GM23338 (cell line): Measurements from ENCODE around the gene MICAL3. TPM values are rescaled to one million over a fixed set of nuclear protein-coding genes. Genes with fewer than 3 reads are reported as not detected.

Experiments used
- ATAC-seq: fragments of 200-7000 bp; cut with Tn5 transposase; 3 replicates; pipeline ENCODE4 v1.9.1; 2020
- DNase-seq: peaks from one replicate; pipeline ENCODE4 v3.0.0-alpha.2; 2015; ENCODE audit warnings: low spot score
- H2AFZ ChIP-seq: fragments of 200-600 bp; sonication (generic); 2 replicates; pipeline ENCODE4 v1.8.0; 2016; ENCODE audit warnings: antibody characterized with exemption, mild to moderate bottlenecking, moderate library complexity
- H3F3A ChIP-seq: fragments of 200-600 bp; sonication (generic); replicated peaks from 2 replicates; pipeline ENCODE4 v1.8.0; 2017; ENCODE audit warnings: antibody characterized with exemption, mixed run types, low read depth
- H3K27ac ChIP-seq: fragments of 200-600 bp; sonication (generic); 2 replicates; pipeline ENCODE4 v1.6.1; 2016; ENCODE audit warnings: low read depth
- H3K27me3 ChIP-seq: fragments of 200-600 bp; sonication (generic); 2 replicates; pipeline ENCODE4 v1.8.0; 2016; ENCODE audit warnings: mild to moderate bottlenecking, mixed run types, moderate library complexity; ENCODE audit not compliant: insufficient read depth
- H3K36me3 ChIP-seq: fragments of 200-600 bp; sonication (generic); 2 replicates; pipeline ENCODE4 v1.8.0; 2016; ENCODE audit warnings: mild to moderate bottlenecking; ENCODE audit not compliant: insufficient read depth
- H3K4me1 ChIP-seq: fragments of 200-600 bp; sonication (generic); 2 replicates; pipeline ENCODE4 v1.8.0; 2016; ENCODE audit warnings: mild to moderate bottlenecking, moderate library complexity; ENCODE audit not compliant: insufficient read depth
- H3K4me2 ChIP-seq: fragments of 200-600 bp; sonication (generic); 2 replicates; pipeline ENCODE4 v1.7.1; 2017; ENCODE audit warnings: mixed run types
- H3K4me3 ChIP-seq: fragments of 200-600 bp; sonication (generic); 2 replicates; pipeline ENCODE4 v1.6.1; 2016; ENCODE audit warnings: mixed run types
- H3K79me2 ChIP-seq: fragments of 200-600 bp; sonication (generic); replicated peaks from 2 replicates; pipeline ENCODE4 v1.8.0; 2017; ENCODE audit warnings: mild to moderate bottlenecking; ENCODE audit not compliant: insufficient read depth
- H3K9me2 ChIP-seq: fragments of 200-600 bp; sonication (generic); 2 replicates; pipeline ENCODE4 v1.8.0; 2017; ENCODE audit not compliant: insufficient read depth
- H4K20me1 ChIP-seq: fragments of 200-600 bp; sonication (generic); replicated peaks from 2 replicates; pipeline ENCODE4 v1.8.0; 2017; ENCODE audit warnings: mild to moderate bottlenecking; ENCODE audit not compliant: insufficient read depth
- H3K27ac Mint-ChIP-seq: 2 replicates; pipeline ENCODE4 v1.8.0; 2020; ENCODE audit warnings: inconsistent platforms, mild to moderate bottlenecking, moderate library complexity, mixed read lengths
- H3K27me3 Mint-ChIP-seq: 3 replicates; pipeline ENCODE4 v1.8.0; 2022; ENCODE audit warnings: low read depth, mild to moderate bottlenecking, moderate library complexity, mixed read lengths, inconsistent platforms; ENCODE audit not compliant: insufficient read depth, poor library complexity
- H3K36me3 Mint-ChIP-seq: 3 replicates; pipeline ENCODE4 v1.8.0; 2021; ENCODE audit warnings: low read depth, mild to moderate bottlenecking, inconsistent platforms, moderate library complexity, mixed read lengths
- H3K4me1 Mint-ChIP-seq: 3 replicates; pipeline ENCODE4 v1.8.0; 2020; ENCODE audit warnings: mild to moderate bottlenecking, inconsistent platforms, mixed read lengths
- H3K4me3 Mint-ChIP-seq: 3 replicates; pipeline ENCODE4 v1.8.0; 2021; ENCODE audit warnings: moderate library complexity, mild to moderate bottlenecking, inconsistent platforms, mixed read lengths
- H3K9me3 Mint-ChIP-seq: 3 replicates; pipeline ENCODE4 v1.8.0; 2020; ENCODE audit warnings: moderate library complexity, mild to moderate bottlenecking, inconsistent platforms, mixed read lengths
- CREB1 ChIP-seq: fragments of 250-450 bp; sonication (Bioruptor Pico); IDR thresholded peaks from 2 replicates; pipeline ENCODE4 v1.5.0; 2020; ENCODE audit warnings: low read depth, mild to moderate bottlenecking, moderate library complexity
- EZH2 ChIP-seq: fragments of 200-600 bp; sonication (generic); IDR thresholded peaks from one replicate; pipeline ENCODE4 v1.8.0; 2017; ENCODE audit warnings: antibody characterized with exemption, mild to moderate bottlenecking, low read depth; ENCODE audit not compliant: unreplicated experiment
- EZH2phosphoT487 ChIP-seq: fragments of 200-600 bp; sonication (generic); IDR thresholded peaks from one replicate; pipeline ENCODE4 v1.8.1; 2018; ENCODE audit warnings: antibody characterized with exemption; ENCODE audit not compliant: unreplicated experiment
- JUNB ChIP-seq: IDR thresholded peaks from one replicate; pipeline ENCODE4 v1.6.1; 2016; ENCODE audit warnings: antibody characterized with exemption; ENCODE audit not compliant: unreplicated experiment
- NANOG ChIP-seq: IDR thresholded peaks from 2 replicates; pipeline ENCODE4 v1.6.1; 2016; ENCODE audit warnings: antibody characterized with exemption, borderline replicate concordance
- POLR2AphosphoS5 ChIP-seq: IDR thresholded peaks from 2 replicates; pipeline ENCODE4 v1.6.1; 2016; ENCODE audit warnings: antibody characterized with exemption, low read depth
- STAT1 ChIP-seq: IDR thresholded peaks from one replicate; pipeline ENCODE4 v1.6.1; 2016; ENCODE audit warnings: antibody characterized with exemption; ENCODE audit not compliant: unreplicated experiment
- ZNF114 ChIP-seq: fragments of 250-450 bp; sonication (Bioruptor Pico); IDR thresholded peaks from 2 replicates; pipeline ENCODE4 v1.5.0; 2020; ENCODE audit warnings: mild to moderate bottlenecking, moderate library complexity
- ZNF331 ChIP-seq: fragments of 250-450 bp; sonication (Bioruptor Pico); IDR thresholded peaks from 2 replicates; pipeline ENCODE4 v1.5.0; 2020; ENCODE audit warnings: low read depth, mild to moderate bottlenecking, moderate library complexity
- polyA plus RNA-seq: library from polyadenylated mRNA; unstranded; fragments of >200 nt; fragmentation: Nextera tagmentation; extraction: Ambion mirVana; gene quantifications from 2 replicates; pipeline ENCODE4 v1.2.1, GENCODE V29; 2016
- total RNA-seq: library from RNA; depleted of rRNA; stranded (reverse); fragments of >200 nt; shearing (Covaris generic); gene quantifications from 2 replicates; pipeline ENCODE4 v1.2.3, GENCODE V29; 2014
- TF ChIP-seq, protein P1 (sequence below), 2 experiments: fragments of 200-600 bp in 1 of 2; sonication (generic) in 1 of 2; conservative IDR thresholded peaks; 2 replicates each; pipeline versions ENCODE4 v1.5.1 to v1.6.1; 2016 to 2017; ENCODE audit warnings: antibody characterized with exemption in 2 of 2, low read depth in 2 of 2, mild to moderate bottlenecking in 2 of 2, moderate library complexity in 1 of 2
- TF ChIP-seq, protein P2 (sequence below): fragments of 250-450 bp; sonication (Bioruptor Pico); IDR thresholded peaks from 2 replicates; pipeline ENCODE4 v1.5.0; 2020; ENCODE audit warnings: mild to moderate bottlenecking, moderate library complexity
- TF ChIP-seq, protein P3 (sequence below): IDR thresholded peaks from 2 replicates; pipeline ENCODE4 v1.6.1; 2016; ENCODE audit warnings: antibody characterized with exemption
- TF ChIP-seq, protein P4 (sequence below): IDR thresholded peaks from one replicate; pipeline ENCODE4 v1.6.1; 2018; ENCODE audit warnings: antibody characterized with exemption; ENCODE audit not compliant: unreplicated experiment

MICAL3 gene
- total and polyA plus RNA-seq, 2 experiments from 2014 or later: 10.1 to 33.9 TPM

DNA sequence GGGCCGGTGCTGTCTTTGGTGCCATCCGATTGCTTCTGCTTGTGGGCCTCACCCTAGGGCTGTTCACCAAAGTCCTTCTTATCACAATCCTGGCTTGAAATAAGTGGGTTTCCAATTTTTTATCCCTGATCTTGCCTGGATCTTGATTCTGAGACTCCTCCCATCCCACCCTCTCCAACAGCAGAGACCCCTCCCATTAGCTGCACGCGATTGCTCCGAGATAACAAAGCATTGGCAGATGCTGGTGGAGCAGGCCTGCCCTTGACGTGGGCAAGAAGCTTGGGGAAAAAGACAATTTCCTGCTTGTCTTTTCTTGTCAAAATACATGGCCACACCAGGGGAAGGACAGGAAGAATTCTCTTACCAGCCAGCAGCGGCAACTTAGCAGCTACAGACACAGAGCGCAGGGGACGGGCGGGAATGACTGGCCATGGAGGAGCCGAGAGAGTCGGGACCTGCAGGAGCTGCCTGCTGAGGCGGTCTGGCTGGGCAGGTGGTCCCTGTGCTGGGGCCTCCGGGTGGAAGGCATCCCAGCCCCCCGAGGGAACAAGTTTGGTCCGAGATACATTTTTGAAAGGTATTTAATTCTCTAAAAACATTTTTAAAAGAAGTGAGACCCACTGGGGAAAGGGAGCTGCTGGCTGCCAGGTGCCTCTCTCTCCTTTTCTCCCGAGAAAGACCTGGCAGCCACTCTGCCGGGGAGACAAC, 240.4 kb downstream of the MICAL3 start:
- no peak overlapping the region for H2AFZ ChIP-seq
- H3K4me3 Mint-ChIP-seq: no peak overlapping the region
- no peak overlapping the region for H3K27ac Mint-ChIP-seq
- H3F3A ChIP-seq: 0 out of 2 replicates have a peak, but pooled peaks cover 3% of the 10 kb centered on the region
- H3K9me2 ChIP-seq: no peaks in the 10 kb centered on the region
- no peaks in the 10 kb centered on the region for H3K36me3 ChIP-seq
- TF ChIP-seq, protein P1, sequence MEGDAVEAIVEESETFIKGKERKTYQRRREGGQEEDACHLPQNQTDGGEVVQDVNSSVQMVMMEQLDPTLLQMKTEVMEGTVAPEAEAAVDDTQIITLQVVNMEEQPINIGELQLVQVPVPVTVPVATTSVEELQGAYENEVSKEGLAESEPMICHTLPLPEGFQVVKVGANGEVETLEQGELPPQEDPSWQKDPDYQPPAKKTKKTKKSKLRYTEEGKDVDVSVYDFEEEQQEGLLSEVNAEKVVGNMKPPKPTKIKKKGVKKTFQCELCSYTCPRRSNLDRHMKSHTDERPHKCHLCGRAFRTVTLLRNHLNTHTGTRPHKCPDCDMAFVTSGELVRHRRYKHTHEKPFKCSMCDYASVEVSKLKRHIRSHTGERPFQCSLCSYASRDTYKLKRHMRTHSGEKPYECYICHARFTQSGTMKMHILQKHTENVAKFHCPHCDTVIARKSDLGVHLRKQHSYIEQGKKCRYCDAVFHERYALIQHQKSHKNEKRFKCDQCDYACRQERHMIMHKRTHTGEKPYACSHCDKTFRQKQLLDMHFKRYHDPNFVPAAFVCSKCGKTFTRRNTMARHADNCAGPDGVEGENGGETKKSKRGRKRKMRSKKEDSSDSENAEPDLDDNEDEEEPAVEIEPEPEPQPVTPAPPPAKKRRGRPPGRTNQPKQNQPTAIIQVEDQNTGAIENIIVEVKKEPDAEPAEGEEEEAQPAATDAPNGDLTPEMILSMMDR (conservative IDR thresholded peaks at IDR 0.05; ENCODE audit: low read depth in 2 of 2): no peak
- TF ChIP-seq ZNF331 (CRISPR knock-in tag): no peak
- no peak for TF ChIP-seq NANOG
- TF ChIP-seq CREB1 (CRISPR knock-in tag): no peak
- TF ChIP-seq POLR2AphosphoS5: no peak
- TF ChIP-seq EZH2phosphoT487: no peak
- TF ChIP-seq ZNF114 (CRISPR knock-in tag): no peak
- TF ChIP-seq, protein P2, sequence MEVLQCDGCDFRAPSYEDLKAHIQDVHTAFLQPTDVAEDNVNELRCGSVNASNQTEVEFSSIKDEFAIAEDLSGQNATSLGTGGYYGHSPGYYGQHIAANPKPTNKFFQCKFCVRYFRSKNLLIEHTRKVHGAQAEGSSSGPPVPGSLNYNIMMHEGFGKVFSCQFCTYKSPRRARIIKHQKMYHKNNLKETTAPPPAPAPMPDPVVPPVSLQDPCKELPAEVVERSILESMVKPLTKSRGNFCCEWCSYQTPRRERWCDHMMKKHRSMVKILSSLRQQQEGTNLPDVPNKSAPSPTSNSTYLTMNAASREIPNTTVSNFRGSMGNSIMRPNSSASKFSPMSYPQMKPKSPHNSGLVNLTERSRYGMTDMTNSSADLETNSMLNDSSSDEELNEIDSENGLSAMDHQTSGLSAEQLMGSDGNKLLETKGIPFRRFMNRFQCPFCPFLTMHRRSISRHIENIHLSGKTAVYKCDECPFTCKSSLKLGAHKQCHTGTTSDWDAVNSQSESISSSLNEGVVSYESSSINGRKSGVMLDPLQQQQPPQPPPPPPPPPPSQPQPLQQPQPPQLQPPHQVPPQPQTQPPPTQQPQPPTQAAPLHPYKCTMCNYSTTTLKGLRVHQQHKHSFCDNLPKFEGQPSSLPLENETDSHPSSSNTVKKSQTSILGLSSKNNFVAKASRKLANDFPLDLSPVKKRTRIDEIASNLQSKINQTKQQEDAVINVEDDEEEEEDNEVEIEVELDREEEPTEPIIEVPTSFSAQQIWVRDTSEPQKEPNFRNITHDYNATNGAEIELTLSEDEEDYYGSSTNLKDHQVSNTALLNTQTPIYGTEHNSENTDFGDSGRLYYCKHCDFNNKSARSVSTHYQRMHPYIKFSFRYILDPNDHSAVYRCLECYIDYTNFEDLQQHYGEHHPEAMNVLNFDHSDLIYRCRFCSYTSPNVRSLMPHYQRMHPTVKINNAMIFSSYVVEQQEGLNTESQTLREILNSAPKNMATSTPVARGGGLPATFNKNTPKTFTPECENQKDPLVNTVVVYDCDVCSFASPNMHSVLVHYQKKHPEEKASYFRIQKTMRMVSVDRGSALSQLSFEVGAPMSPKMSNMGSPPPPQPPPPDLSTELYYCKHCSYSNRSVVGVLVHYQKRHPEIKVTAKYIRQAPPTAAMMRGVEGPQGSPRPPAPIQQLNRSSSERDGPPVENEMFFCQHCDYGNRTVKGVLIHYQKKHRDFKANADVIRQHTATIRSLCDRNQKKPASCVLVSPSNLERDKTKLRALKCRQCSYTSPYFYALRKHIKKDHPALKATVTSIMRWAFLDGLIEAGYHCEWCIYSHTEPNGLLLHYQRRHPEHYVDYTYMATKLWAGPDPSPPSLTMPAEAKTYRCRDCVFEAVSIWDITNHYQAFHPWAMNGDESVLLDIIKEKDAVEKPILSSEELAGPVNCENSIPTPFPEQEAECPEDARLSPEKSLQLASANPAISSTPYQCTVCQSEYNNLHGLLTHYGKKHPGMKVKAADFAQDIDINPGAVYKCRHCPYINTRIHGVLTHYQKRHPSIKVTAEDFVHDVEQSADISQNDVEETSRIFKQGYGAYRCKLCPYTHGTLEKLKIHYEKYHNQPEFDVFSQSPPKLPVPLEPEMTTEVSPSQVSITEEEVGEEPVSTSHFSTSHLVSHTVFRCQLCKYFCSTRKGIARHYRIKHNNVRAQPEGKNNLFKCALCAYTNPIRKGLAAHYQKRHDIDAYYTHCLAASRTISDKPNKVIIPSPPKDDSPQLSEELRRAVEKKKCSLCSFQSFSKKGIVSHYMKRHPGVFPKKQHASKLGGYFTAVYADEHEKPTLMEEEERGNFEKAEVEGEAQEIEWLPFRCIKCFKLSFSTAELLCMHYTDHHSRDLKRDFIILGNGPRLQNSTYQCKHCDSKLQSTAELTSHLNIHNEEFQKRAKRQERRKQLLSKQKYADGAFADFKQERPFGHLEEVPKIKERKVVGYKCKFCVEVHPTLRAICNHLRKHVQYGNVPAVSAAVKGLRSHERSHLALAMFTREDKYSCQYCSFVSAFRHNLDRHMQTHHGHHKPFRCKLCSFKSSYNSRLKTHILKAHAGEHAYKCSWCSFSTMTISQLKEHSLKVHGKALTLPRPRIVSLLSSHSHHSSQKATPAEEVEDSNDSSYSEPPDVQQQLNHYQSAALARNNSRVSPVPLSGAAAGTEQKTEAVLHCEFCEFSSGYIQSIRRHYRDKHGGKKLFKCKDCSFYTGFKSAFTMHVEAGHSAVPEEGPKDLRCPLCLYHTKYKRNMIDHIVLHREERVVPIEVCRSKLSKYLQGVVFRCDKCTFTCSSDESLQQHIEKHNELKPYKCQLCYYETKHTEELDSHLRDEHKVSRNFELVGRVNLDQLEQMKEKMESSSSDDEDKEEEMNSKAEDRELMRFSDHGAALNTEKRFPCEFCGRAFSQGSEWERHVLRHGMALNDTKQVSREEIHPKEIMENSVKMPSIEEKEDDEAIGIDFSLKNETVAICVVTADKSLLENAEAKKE (CRISPR knock-in tag): no peak
- TF ChIP-seq EZH2: no peak
- TF ChIP-seq STAT1: no peak
- TF ChIP-seq, protein P3, sequence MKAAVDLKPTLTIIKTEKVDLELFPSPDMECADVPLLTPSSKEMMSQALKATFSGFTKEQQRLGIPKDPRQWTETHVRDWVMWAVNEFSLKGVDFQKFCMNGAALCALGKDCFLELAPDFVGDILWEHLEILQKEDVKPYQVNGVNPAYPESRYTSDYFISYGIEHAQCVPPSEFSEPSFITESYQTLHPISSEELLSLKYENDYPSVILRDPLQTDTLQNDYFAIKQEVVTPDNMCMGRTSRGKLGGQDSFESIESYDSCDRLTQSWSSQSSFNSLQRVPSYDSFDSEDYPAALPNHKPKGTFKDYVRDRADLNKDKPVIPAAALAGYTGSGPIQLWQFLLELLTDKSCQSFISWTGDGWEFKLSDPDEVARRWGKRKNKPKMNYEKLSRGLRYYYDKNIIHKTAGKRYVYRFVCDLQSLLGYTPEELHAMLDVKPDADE: no peak
- no peak for TF ChIP-seq JUNB
- TF ChIP-seq, protein P4, sequence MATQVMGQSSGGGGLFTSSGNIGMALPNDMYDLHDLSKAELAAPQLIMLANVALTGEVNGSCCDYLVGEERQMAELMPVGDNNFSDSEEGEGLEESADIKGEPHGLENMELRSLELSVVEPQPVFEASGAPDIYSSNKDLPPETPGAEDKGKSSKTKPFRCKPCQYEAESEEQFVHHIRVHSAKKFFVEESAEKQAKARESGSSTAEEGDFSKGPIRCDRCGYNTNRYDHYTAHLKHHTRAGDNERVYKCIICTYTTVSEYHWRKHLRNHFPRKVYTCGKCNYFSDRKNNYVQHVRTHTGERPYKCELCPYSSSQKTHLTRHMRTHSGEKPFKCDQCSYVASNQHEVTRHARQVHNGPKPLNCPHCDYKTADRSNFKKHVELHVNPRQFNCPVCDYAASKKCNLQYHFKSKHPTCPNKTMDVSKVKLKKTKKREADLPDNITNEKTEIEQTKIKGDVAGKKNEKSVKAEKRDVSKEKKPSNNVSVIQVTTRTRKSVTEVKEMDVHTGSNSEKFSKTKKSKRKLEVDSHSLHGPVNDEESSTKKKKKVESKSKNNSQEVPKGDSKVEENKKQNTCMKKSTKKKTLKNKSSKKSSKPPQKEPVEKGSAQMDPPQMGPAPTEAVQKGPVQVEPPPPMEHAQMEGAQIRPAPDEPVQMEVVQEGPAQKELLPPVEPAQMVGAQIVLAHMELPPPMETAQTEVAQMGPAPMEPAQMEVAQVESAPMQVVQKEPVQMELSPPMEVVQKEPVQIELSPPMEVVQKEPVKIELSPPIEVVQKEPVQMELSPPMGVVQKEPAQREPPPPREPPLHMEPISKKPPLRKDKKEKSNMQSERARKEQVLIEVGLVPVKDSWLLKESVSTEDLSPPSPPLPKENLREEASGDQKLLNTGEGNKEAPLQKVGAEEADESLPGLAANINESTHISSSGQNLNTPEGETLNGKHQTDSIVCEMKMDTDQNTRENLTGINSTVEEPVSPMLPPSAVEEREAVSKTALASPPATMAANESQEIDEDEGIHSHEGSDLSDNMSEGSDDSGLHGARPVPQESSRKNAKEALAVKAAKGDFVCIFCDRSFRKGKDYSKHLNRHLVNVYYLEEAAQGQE: no peak
- no peak overlapping the region for H3K4me2 ChIP-seq
- H3K79me2 ChIP-seq: no peaks in the 10 kb centered on the region
- ATAC-seq: no peak
- H3K27ac ChIP-seq: no peak overlapping the region
- H4K20me1 ChIP-seq: no peaks in the 10 kb centered on the region
- H3K4me1 ChIP-seq: no peaks in the 10 kb centered on the region; the same call in 1 of the 2 replicates
- DNase-seq: no peak
- no peak overlapping the region for H3K4me3 ChIP-seq
- peaks cover 4% of the 10 kb centered on the region; the same call in 1 of the 3 replicates for H3K9me3 Mint-ChIP-seq
- peaks cover 20% of the 10 kb centered on the region for H3K4me1 Mint-ChIP-seq
- no peaks in the 10 kb centered on the region for H3K27me3 ChIP-seq
- no peaks in the 10 kb centered on the region; the same call in 2 of the 3 replicates for H3K36me3 Mint-ChIP-seq
- peaks cover 12% of the 10 kb centered on the region for H3K27me3 Mint-ChIP-seq
